ENCODE data around the gene IQCN.

IQCN gene

GRCh38 chr19:18263324-18264136 is 10.7 kb downstream of the IQCN start:
- Histone ChIP-seq H2AK5ac (ENCODE audit: low read depth, low read length) (no peak overlapping the region), H3K9ac (ENCODE audit: low read depth, low read length, poor library complexity) (no peak overlapping the region), H3K27me3 (ENCODE audit: control insufficient read depth in 3 of 3, insufficient read depth in 3 of 3, low read depth in 1 of 3, low read length in 3 of 3) (peaks cover 0 to 3% (median 0%) of the 10 kb centered on the region in 3 experiments), H3K4me2 (ENCODE audit: insufficient read depth, low read length, poor library complexity, severe bottlenecking) (no peak overlapping the region), H3K14ac (ENCODE audit: low read length) (no peak overlapping the region), H2BK120ac (ENCODE audit: low read depth, low read length) (no peak overlapping the region), H3K9me3 (replicated peaks in 1 of 2; ENCODE audit: control insufficient read depth in 2 of 2, insufficient read depth in 1 of 2, low read depth in 1 of 2, low read length in 2 of 2) (peaks cover 0 to 2% of the 10 kb centered on the region in 2 donors), H4K8ac (ENCODE audit: low read depth, low read length) (no peak overlapping the region), H3K36me3 (replicated peaks in 1 of 2; ENCODE audit: control insufficient read depth in 2 of 2, insufficient read depth in 2 of 2, low read length in 2 of 2) (peaks cover 20 to 34% of the 10 kb centered on the region in 2 donors), H3K18ac (ENCODE audit: low read length) (no peak overlapping the region), H3K79me1 (ENCODE audit: low read depth, low read length) (peaks cover 4% of the 10 kb centered on the region), H4K91ac (ENCODE audit: low read depth, low read length, poor library complexity) (no peak overlapping the region), H3K23ac (ENCODE audit: low read depth, low read length, poor library complexity) (no peak overlapping the region), H2BK5ac (ENCODE audit: low read length) (no peak overlapping the region), H2BK12ac (ENCODE audit: low read length) (peak overlapping the region; percentile 33), H3K4me3 (ENCODE audit: low read length in 2 of 2) (no peak overlapping the region), H3K4me1 (ENCODE audit: control insufficient read depth in 2 of 2, insufficient read depth in 1 of 2, low read depth in 1 of 2, low read length in 2 of 2) (peaks cover 0 to 3% of the 10 kb centered on the region in 2 donors), H2AFZ (ENCODE audit: low read length) (no peak overlapping the region), H3K4ac (ENCODE audit: low read length) (no peak overlapping the region), H3K27ac (replicated peaks; ENCODE audit: low read length) (no peak overlapping the region), H2BK15ac (ENCODE audit: low read length) (no peak overlapping the region)
- DNase-seq (ENCODE audit: low spot score): no peak
- WGBS, 2 donors (ENCODE audit: extremely low coverage in 2 of 2, insufficient read length in 2 of 2, insufficient replicate concordance in 1 of 2): no CpG with 5 or more reads among the region's 16 CpGs

DNA sequence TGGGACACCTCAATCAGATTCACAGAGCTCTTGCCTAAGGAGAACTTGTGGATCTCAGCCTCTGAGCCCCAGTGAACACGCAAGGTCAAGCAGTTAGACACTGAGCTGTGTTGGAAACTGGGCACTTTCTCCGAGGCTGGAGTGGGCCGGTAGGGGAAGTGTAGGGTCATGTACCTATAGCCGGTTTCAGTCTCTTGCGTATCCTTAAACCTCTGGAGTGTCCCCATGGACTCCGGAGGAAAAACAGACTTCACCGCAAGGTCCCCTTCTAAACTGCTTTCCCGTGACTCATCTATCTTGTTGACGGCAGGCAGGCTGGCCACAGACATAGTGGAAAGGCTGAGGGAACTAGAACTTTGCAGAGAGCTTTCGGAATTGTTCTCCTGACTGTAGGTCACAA is 11.3 kb downstream of the IQCN start:
- H3K14ac ChIP-seq (ENCODE audit: low read length): no peak overlapping the region
- no peak overlapping the region for H3K18ac ChIP-seq (ENCODE audit: low read length)
- no peak overlapping the region for H2AFZ ChIP-seq (ENCODE audit: low read length)
- no peak overlapping the region for H4K91ac ChIP-seq (ENCODE audit: low read depth, low read length, poor library complexity)
- peaks cover 0 to 3% of the 10 kb centered on the region in 2 donors for H3K4me1 ChIP-seq (ENCODE audit: control insufficient read depth in 2 of 2, insufficient read depth in 1 of 2, low read depth in 1 of 2, low read length in 2 of 2)
- no peak overlapping the region for H2BK12ac ChIP-seq (ENCODE audit: low read length)
- peaks cover 0 to 2% of the 10 kb centered on the region in 2 donors for H3K9me3 ChIP-seq (replicated peaks in 1 of 2; ENCODE audit: control insufficient read depth in 2 of 2, insufficient read depth in 1 of 2, low read depth in 1 of 2, low read length in 2 of 2)
- no peak overlapping the region for H3K27ac ChIP-seq (replicated peaks; ENCODE audit: low read length)
- H2BK120ac ChIP-seq (ENCODE audit: low read depth, low read length): no peak overlapping the region
- peaks cover 4% of the 10 kb centered on the region for H3K79me1 ChIP-seq (ENCODE audit: low read depth, low read length)
- peaks cover 20 to 34% of the 10 kb centered on the region in 2 donors for H3K36me3 ChIP-seq (replicated peaks in 1 of 2; ENCODE audit: control insufficient read depth in 2 of 2, insufficient read depth in 2 of 2, low read length in 2 of 2)
- H3K9ac ChIP-seq (ENCODE audit: low read depth, low read length, poor library complexity): no peak overlapping the region
- no peak overlapping the region for H3K4me2 ChIP-seq (ENCODE audit: insufficient read depth, low read length, poor library complexity, severe bottlenecking)
- no peak for DNase-seq (ENCODE audit: low spot score)
- no peak overlapping the region for H2AK5ac ChIP-seq (ENCODE audit: low read depth, low read length)
- no peak overlapping the region for H2BK15ac ChIP-seq (ENCODE audit: low read length)
- H3K23ac ChIP-seq (ENCODE audit: low read depth, low read length, poor library complexity): no peak overlapping the region
- no peak overlapping the region for H3K4ac ChIP-seq (ENCODE audit: low read length)
- H2BK5ac ChIP-seq (ENCODE audit: low read length): no peak overlapping the region
- no peak overlapping the region for H4K8ac ChIP-seq (ENCODE audit: low read depth, low read length)
- H3K4me3 ChIP-seq (ENCODE audit: low read length in 2 of 2): no peak overlapping the region
- peaks cover 0 to 3% (median 0%) of the 10 kb centered on the region in 3 experiments for H3K27me3 ChIP-seq (ENCODE audit: control insufficient read depth in 3 of 3, insufficient read depth in 3 of 3, low read depth in 1 of 3, low read length in 3 of 3)
- no CpG with 5 or more reads among the region's 10 CpGs for WGBS, 2 donors (ENCODE audit: extremely low coverage in 2 of 2, insufficient read length in 2 of 2, insufficient replicate concordance in 1 of 2)

DNA sequence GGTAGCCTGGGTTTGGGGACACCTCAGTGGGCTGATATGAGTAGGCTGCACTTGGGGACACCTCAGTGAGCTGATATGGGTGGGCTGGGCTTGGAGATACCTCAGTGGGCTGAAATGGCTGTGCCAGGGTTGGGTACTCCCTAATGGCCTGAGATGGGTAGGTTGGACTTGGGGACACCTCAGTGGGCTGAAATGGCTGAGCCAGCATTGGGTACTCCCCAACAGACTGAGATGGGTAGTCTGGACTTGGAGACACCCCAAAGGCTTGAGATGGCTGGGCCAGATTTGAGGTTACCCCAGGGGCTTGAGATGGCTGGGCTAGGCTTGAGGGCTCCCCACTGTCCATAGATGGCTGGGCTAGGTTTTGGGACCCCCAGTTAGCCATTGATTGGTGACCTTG is 12.1 kb downstream of the IQCN start:
- Histone ChIP-seq H3K14ac (ENCODE audit: low read length) (no peak overlapping the region), H3K27me3 (ENCODE audit: control insufficient read depth in 3 of 3, insufficient read depth in 3 of 3, low read depth in 1 of 3, low read length in 3 of 3) (peaks cover 0 to 3% (median 0%) of the 10 kb centered on the region in 3 experiments), H3K4ac (ENCODE audit: low read length) (no peak overlapping the region), H3K27ac (replicated peaks; ENCODE audit: low read length) (no peak overlapping the region), H3K9ac (ENCODE audit: low read depth, low read length, poor library complexity) (no peak overlapping the region), H2BK12ac (ENCODE audit: low read length) (no peak overlapping the region), H3K4me2 (ENCODE audit: insufficient read depth, low read length, poor library complexity, severe bottlenecking) (no peak overlapping the region), H3K9me3 (replicated peaks in 1 of 2; ENCODE audit: control insufficient read depth in 2 of 2, insufficient read depth in 1 of 2, low read depth in 1 of 2, low read length in 2 of 2) (peaks cover 0 to 2% of the 10 kb centered on the region in 2 donors), H4K8ac (ENCODE audit: low read depth, low read length) (no peak overlapping the region), H2BK5ac (ENCODE audit: low read length) (peak overlapping the region; percentile 3), H3K4me1 (ENCODE audit: control insufficient read depth in 2 of 2, insufficient read depth in 1 of 2, low read depth in 1 of 2, low read length in 2 of 2) (peaks cover 0 to 3% of the 10 kb centered on the region in 2 donors), H3K23ac (ENCODE audit: low read depth, low read length, poor library complexity) (no peak overlapping the region), H3K18ac (ENCODE audit: low read length) (no peak overlapping the region), H3K36me3 (replicated peaks in 1 of 2; ENCODE audit: control insufficient read depth in 2 of 2, insufficient read depth in 2 of 2, low read length in 2 of 2) (peaks cover 17 to 30% of the 10 kb centered on the region in 2 donors), H3K4me3 (ENCODE audit: low read length in 2 of 2) (no peak overlapping the region), H2AK5ac (ENCODE audit: low read depth, low read length) (no peak overlapping the region), H4K91ac (ENCODE audit: low read depth, low read length, poor library complexity) (no peak overlapping the region), H2BK120ac (ENCODE audit: low read depth, low read length) (no peak overlapping the region), H2BK15ac (ENCODE audit: low read length) (no peak overlapping the region), H2AFZ (ENCODE audit: low read length) (no peak overlapping the region), H3K79me1 (ENCODE audit: low read depth, low read length) (peaks cover 4% of the 10 kb centered on the region)
- DNase-seq (ENCODE audit: low spot score): no peak

GRCh38 chr19:18261474-18261873 is 12.8 kb downstream of the IQCN start:
- no peak overlapping the region for H4K8ac ChIP-seq (ENCODE audit: low read depth, low read length)
- peak overlapping the region; percentile 23 for H3K4ac ChIP-seq (ENCODE audit: low read length)
- no peak overlapping the region for H3K9ac ChIP-seq (ENCODE audit: low read depth, low read length, poor library complexity)
- no peak overlapping the region for H2BK15ac ChIP-seq (ENCODE audit: low read length)
- peak overlapping the region; percentile 3 for H2BK5ac ChIP-seq (ENCODE audit: low read length)
- no peak overlapping the region for H2BK120ac ChIP-seq (ENCODE audit: low read depth, low read length)
- peaks cover 0 to 3% of the 10 kb centered on the region in 2 donors for H3K4me1 ChIP-seq (ENCODE audit: control insufficient read depth in 2 of 2, insufficient read depth in 1 of 2, low read depth in 1 of 2, low read length in 2 of 2)
- H3K9me3 ChIP-seq (replicated peaks in 1 of 2; ENCODE audit: control insufficient read depth in 2 of 2, insufficient read depth in 1 of 2, low read depth in 1 of 2, low read length in 2 of 2): peaks cover 0 to 2% of the 10 kb centered on the region in 2 donors
- H3K4me3 ChIP-seq (ENCODE audit: low read length in 2 of 2): no peak overlapping the region
- peaks cover 0 to 3% (median 0%) of the 10 kb centered on the region in 3 experiments for H3K27me3 ChIP-seq (ENCODE audit: control insufficient read depth in 3 of 3, insufficient read depth in 3 of 3, low read depth in 1 of 3, low read length in 3 of 3)
- H2BK12ac ChIP-seq (ENCODE audit: low read length): no peak overlapping the region
- H3K4me2 ChIP-seq (ENCODE audit: insufficient read depth, low read length, poor library complexity, severe bottlenecking): no peak overlapping the region
- no peak overlapping the region for H3K27ac ChIP-seq (replicated peaks; ENCODE audit: low read length)
- H3K79me1 ChIP-seq (ENCODE audit: low read depth, low read length): peaks cover 4% of the 10 kb centered on the region
- peaks cover 10 to 24% of the 10 kb centered on the region in 2 donors for H3K36me3 ChIP-seq (replicated peaks in 1 of 2; ENCODE audit: control insufficient read depth in 2 of 2, insufficient read depth in 2 of 2, low read length in 2 of 2)
- peak overlapping the region; percentile 34 for H2AK5ac ChIP-seq (ENCODE audit: low read depth, low read length)
- H3K14ac ChIP-seq (ENCODE audit: low read length): no peak overlapping the region
- peak overlapping the region; percentile 24 for H3K18ac ChIP-seq (ENCODE audit: low read length)
- no peak overlapping the region for H2AFZ ChIP-seq (ENCODE audit: low read length)
- WGBS, 2 donors (ENCODE audit: extremely low coverage in 2 of 2, insufficient read length in 2 of 2, insufficient replicate concordance in 1 of 2): no CpG with 5 or more reads among the region's 2 CpGs
- no peak overlapping the region for H4K91ac ChIP-seq (ENCODE audit: low read depth, low read length, poor library complexity)
- H3K23ac ChIP-seq (ENCODE audit: low read depth, low read length, poor library complexity): no peak overlapping the region
- DNase-seq (ENCODE audit: low spot score): no peak

Data from neuronal stem cell (in vitro differentiated cells).